Tibial nerve (tissue), 4 donors: ENCODE data around the gene SLC5A12. TPM values are rescaled to one million over a fixed set of nuclear protein-coding genes. Genes with fewer than 3 reads are reported as not detected.
"Not testable (repeated sequence)": the region's sequence is repeated elsewhere in the genome, so short reads cannot be mapped to it uniquely, and the experiment has no call there.

Source experiments
- DNase-seq, 2 donors: peaks; one replicate each; pipeline ENCODE4 v3.0.0-alpha.2; 2019; ENCODE audit warnings: low spot score in 2 of 2
- H3K27ac ChIP-seq, 4 donors: fragments of 200-600 bp; sonication (generic) in 3 of 4; one replicate each; pipeline ENCODE4 v1.5.1; 2017 to 2019; ENCODE audit warnings: mild to moderate bottlenecking in 1 of 4
- H3K27me3 ChIP-seq, 2 donors: fragments of 200-600 bp; sonication (generic) in 1 of 2; one replicate each; pipeline versions ENCODE4 v1.5.1 to v1.6.0; 2017 to 2019
- H3K36me3 ChIP-seq, 3 donors: fragments of 200-600 bp; sonication (generic); one replicate each; pipeline ENCODE4 v1.5.1; 2018 to 2019
- H3K4me1 ChIP-seq, 4 donors: fragments of 200-600 bp; sonication (generic) in 3 of 4; one replicate each; pipeline ENCODE4 v1.5.1; 2017 to 2019
- H3K4me3 ChIP-seq, 4 donors: fragments of 200-600 bp; sonication (generic) in 3 of 4; one replicate each; pipeline ENCODE4 v1.5.1; 2017 to 2019; ENCODE audit warnings: mild to moderate bottlenecking in 1 of 4, moderate library complexity in 1 of 4
- H3K9me3 ChIP-seq, 4 donors: fragments of 200-600 bp; sonication (generic) in 3 of 4; one replicate each; pipeline ENCODE4 v1.5.1; 2017 to 2019
- CTCF ChIP-seq, 5 experiments: fragments of 200-600 bp in 3 of 5; fragments of 450-650 bp in 2 of 5; sonication (generic) in 3 of 5; IDR thresholded peaks; one replicate each; pipeline ENCODE4 v1.5.1; 2016 to 2019; ENCODE audit warnings: antibody characterized with exemption in 5 of 5, mild to moderate bottlenecking in 3 of 5, moderate library complexity in 2 of 5
- EP300 ChIP-seq, 2 donors: sonication (generic); formaldehyde crosslinking; IDR thresholded peaks; one replicate each; pipeline ENCODE4 v1.6.1; 2017; ENCODE audit warnings: antibody characterized with exemption in 2 of 2, mild to moderate bottlenecking in 1 of 2
- POLR2A ChIP-seq, 2 donors: fragments of 450-650 bp; IDR thresholded peaks; one replicate each; pipeline ENCODE4 v1.6.1; 2017; ENCODE audit warnings: antibody characterized with exemption in 2 of 2, mild to moderate bottlenecking in 2 of 2, moderate library complexity in 2 of 2
- WGBS, 2 donors: methylation state at CpG; one replicate each; pipeline ENCODE4 v1.1.5; 2018; 5-methylcytosine and 5-hydroxymethylcytosine counted together
- total RNA-seq, 4 donors: library from RNA; depleted of rRNA; stranded (reverse); fragments of >200 nt; gene quantifications; one replicate each; pipeline ENCODE4 v1.1.0, GENCODE V29; 2016

SLC5A12 gene
- total RNA-seq, 4 donors from 2014 or later, result under 0.01 to 0.90 (median 0.53) TPM

GRCh38 chr11:26649884-26650283, 72.0 kb downstream of the SLC5A12 start:
- Histone ChIP-seq H3K36me3 (no peaks in the 10 kb centered on the region), H3K4me3 (no peak overlapping the region), H3K9me3 (no peaks in the 10 kb centered on the region), H3K27me3 (no peaks in the 10 kb centered on the region), H3K4me1 (no peaks in the 10 kb centered on the region), H3K27ac (no peak overlapping the region)
- peak in 1 of 2 donors; percentile 69 for DNase-seq
- peak; percentile 23 to 62 (median 44) for TF ChIP-seq CTCF (IDR thresholded peaks at IDR 0.05)
- TF ChIP-seq POLR2A (IDR thresholded peaks at IDR 0.05), result no peak
- WGBS, 2 donors, result 62 to 65% methylated on average over 8 of the region's 8 CpGs

GRCh38 chr11:26643314-26643713, 78.5 kb downstream of the SLC5A12 start:
- not testable (repeated sequence) for H3K9me3 ChIP-seq, H3K27me3 ChIP-seq, H3K27ac ChIP-seq, H3K36me3 ChIP-seq, DNase-seq, H3K4me1 ChIP-seq, H3K4me3 ChIP-seq
- WGBS, 2 donors, result 94 to 97% methylated on average over 10 of the region's 10 CpGs

GRCh38 chr11:26632691-26633159, 89.1 kb downstream of the SLC5A12 start:
- TF ChIP-seq POLR2A (IDR thresholded peaks at IDR 0.05), result no peak
- TF ChIP-seq CTCF (IDR thresholded peaks at IDR 0.05), result no peak
- no peaks in the 10 kb centered on the region for H3K27me3 ChIP-seq
- H3K4me3 ChIP-seq, result no peak overlapping the region
- 36 to 63% methylated on average over 2 of the region's 2 CpGs for WGBS, 2 donors
- H3K36me3 ChIP-seq, result no peaks in the 10 kb centered on the region
- H3K9me3 ChIP-seq, result no peaks in the 10 kb centered on the region
- no peak overlapping the region for H3K27ac ChIP-seq
- H3K4me1 ChIP-seq, result no peaks in the 10 kb centered on the region
- no peak for DNase-seq

- no peaks in the 10 kb centered on the region for H3K36me3 ChIP-seq
- TF ChIP-seq EP300 (IDR thresholded peaks at IDR 0.05) (no peak), CTCF (IDR thresholded peaks at IDR 0.05) (no peak), POLR2A (IDR thresholded peaks at IDR 0.05) (no peak)
- no peaks in the 10 kb centered on the region for H3K27me3 ChIP-seq
- no peak overlapping the region for H3K4me3 ChIP-seq
- no peaks in the 10 kb centered on the region for H3K4me1 ChIP-seq
- H3K9me3 ChIP-seq, result no peaks in the 10 kb centered on the region
- H3K27ac ChIP-seq, result no peak overlapping the region
- 87 to 97% methylated on average over 1 of the region's 1 CpG for WGBS, 2 donors
- DNase-seq, result no peak
These were observed 95.5 kb downstream of the SLC5A12 start for GRCh38 chr11:26626346-26626745.

- Histone ChIP-seq H3K27me3 (no peaks in the 10 kb centered on the region), H3K4me3 (no peak overlapping the region), H3K9me3 (no peaks in the 10 kb centered on the region), H3K27ac (no peak overlapping the region), H3K36me3 (no peaks in the 10 kb centered on the region), H3K4me1 (no peaks in the 10 kb centered on the region)
- DNase-seq, result no peak
- 77 to 79% methylated on average over 2 of the region's 2 CpGs for WGBS, 2 donors
- TF ChIP-seq POLR2A (IDR thresholded peaks at IDR 0.05) (no peak), CTCF (IDR thresholded peaks at IDR 0.05) (no peak), EP300 (IDR thresholded peaks at IDR 0.05) (no peak)
These were observed 98.7 kb downstream of the SLC5A12 start for GRCh38 chr11:26623076-26623659.

- H3K36me3 ChIP-seq, result no peaks in the 10 kb centered on the region
- H3K4me3 ChIP-seq, result no peak overlapping the region
- no peaks in the 10 kb centered on the region for H3K27me3 ChIP-seq
- H3K4me1 ChIP-seq, result no peaks in the 10 kb centered on the region
- H3K27ac ChIP-seq, result no peak overlapping the region
- TF ChIP-seq EP300 (IDR thresholded peaks at IDR 0.05) (no peak), CTCF (IDR thresholded peaks at IDR 0.05) (no peak), POLR2A (IDR thresholded peaks at IDR 0.05) (no peak)
- no peak for DNase-seq
- WGBS, 2 donors, result 83 to 87% methylated on average over 2 of the region's 2 CpGs
- H3K9me3 ChIP-seq, result no peaks in the 10 kb centered on the region
These were observed 99.7 kb downstream of the SLC5A12 start for GRCh38 chr11:26622181-26622580.
